ENCODE data around the gene SLC2A1.

- TF ChIP-seq CTCF (IDR thresholded peaks at IDR 0.05) (no peak), POLR2A (IDR thresholded peaks at IDR 0.05) (no peak)
Measured at GRCh38 chr1:42930178-42931107, 28.2 kb downstream of the SLC2A1 start.
